GM13976 (cell line): ENCODE measurements around the gene DDX1.
"Not testable (repeated sequence)": the region's sequence is repeated elsewhere in the genome, so short reads cannot be mapped to it uniquely, and the experiment has no call there.

Experiments used
- DNase-seq: peaks from one replicate; pipeline ENCODE4 v3.0.0; 2012; ENCODE audit warnings: low spot score
- CTCF ChIP-seq: IDR thresholded peaks from 2 replicates; pipeline ENCODE4 v1.5.1; 2012; ENCODE audit warnings: borderline replicate concordance, mild to moderate bottlenecking; ENCODE audit not compliant: insufficient read depth; ENCODE audit errors: extremely low read depth, missing control alignments, control extremely low read depth
- in situ Hi-C: fragments of 300-500 bp; cut with MboI; formaldehyde crosslinking; loops from one replicate; pipeline ENCODE4 v1.12.0; 2022; ENCODE audit warnings: low sequenced_read_pairs, mixed read lengths, inconsistent platforms; ENCODE audit not compliant: unreplicated experiment

The DDX1 gene

DNA sequence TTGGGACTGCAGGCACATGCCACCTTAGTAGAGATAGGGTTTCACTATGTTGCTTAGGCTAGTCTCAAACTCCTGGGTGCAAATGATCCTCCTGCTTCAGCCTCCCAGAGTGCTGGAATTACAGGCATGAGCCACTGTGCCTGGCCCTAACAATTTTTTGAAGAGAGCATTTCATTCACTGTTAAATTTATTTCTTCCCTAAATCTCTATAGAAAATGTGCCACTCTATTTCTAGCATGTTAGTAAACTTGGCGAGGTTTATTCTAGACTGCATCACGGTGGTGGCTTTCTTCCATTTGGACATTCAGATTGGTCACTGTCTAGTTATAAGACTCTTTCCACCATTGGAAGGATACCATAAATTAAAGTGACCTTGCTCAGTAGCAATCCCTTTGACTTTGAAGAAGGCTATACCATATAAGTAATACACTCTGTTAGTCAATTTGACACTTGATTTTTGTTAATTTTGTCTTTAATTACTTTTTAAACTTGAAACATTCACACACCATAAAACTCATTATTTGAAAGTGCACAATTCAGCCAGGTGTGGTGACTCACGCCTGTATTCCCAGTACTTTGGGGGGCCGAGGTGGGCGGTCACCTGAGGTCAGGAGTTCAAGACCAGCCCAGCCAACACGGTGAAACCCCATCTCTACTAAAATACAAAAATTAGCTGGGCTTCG, 16.2 kb downstream of the DDX1 start:
- TF ChIP-seq CTCF: no peak
- DNase-seq: no peak
- in situ Hi-C loops: no loop called here

- in situ Hi-C loops: no loop called here
- no peak for DNase-seq
Measured at GRCh38 chr2:15608392-15608761, 16.7 kb downstream of the DDX1 start.

DNA sequence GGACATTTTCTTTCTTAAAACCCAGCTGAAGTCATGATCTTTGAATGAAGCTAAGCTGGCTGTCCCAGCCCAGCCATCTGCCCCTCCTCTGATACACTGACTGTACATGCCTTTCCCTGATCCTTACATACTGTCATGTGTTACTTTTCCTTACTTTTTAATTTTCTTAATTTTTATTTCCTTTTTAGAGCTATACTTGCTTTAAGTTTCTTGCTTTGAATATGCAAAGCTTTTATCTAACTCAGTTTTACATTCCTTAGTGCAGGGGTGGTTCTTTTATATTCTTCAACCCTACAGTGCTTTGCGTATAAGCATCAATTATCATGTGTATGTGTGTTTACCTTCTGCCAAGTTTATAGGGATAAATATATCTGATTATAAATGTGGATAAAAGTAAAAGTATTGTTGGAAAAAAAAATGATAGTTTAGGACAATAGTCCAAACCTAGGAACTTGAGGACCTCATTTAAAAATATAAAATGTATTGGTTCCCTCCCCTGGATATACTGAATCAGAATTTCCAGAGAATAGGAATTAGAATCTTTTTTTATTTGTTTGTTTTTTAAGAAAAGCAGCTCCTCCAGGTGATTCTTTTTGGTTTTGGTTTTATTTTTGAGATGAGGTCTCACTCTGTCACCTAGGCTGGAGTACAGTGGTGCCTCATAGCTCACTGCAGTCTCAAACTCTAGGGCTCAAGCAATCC, 17.8 kb downstream of the DDX1 start:
- no peak for DNase-seq
- in situ Hi-C loops: no loop called here
- TF ChIP-seq CTCF: no peak

More at GRCh38 chr2:15608392-15608761, 16.7 kb downstream of the DDX1 start:
- TF ChIP-seq CTCF: no peak

- TF ChIP-seq CTCF: no peak
- in situ Hi-C loops: no loop called here
- no peak for DNase-seq
Measured at GRCh38 chr2:15610430-15610952, 18.8 kb downstream of the DDX1 start.

DNA sequence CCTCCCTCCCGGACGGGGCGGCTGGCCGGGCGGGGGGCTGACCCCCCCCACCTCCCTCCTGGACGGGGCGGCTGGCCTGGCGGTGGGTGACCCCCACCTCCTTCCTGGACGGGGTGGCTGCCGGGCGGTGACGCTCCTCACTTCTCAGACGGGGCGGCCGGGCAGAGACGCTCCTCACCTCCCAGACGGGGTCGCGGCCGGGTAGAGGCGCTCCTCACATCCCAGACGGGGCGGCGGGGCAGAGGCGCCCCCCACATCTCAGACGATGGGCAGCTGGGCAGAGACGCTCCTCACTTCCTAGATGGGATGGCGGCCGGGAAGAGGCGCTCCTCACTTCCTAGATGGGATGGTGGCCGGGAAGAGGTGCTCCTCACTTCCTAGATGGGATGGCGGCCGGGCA, 20.4 kb downstream of the DDX1 start:
- DNase-seq, in situ Hi-C loops: not testable (repeated sequence)

DNA sequence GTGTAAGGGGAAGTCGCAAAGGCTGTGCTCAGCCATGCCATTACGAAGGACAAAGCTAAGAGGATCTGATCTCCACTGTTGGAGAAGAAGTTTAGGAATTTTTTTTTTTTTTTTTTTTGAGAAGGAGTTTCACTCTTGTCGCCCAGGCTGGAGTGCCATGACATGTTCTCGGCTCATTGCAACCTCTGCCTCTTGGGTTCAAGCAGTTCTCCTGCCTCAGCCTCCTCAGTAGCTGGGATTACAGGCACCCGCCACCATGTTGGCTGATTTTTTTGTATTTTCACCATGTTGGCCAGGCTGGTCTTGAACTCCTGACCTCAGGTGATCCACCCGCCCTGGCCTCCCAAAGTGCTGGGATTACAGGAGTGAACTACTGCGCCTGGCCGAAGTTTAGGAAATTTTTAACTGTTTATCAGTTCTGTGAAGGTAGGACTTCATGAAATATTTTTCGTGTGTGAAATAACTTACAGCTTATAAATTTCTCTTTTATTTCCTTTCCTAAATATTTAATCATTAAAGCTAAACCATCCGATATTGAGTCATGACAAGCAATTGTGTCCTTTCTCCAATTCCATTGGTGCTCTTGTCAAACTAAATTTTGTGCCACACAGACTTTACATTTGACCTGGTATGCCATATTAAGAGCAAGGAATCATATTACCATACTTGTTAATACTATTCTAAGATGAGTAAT, 22.2 kb downstream of the DDX1 start:
- no peak for DNase-seq
- TF ChIP-seq CTCF: no peak
- in situ Hi-C loops: no loop called here
